Body of pancreas (tissue), 4 donors: Measurements from ENCODE around the gene EIF4E1B. TPM values are rescaled to one million over a fixed set of nuclear protein-coding genes. Genes with fewer than 3 reads are reported as not detected.

Experiments used
- ATAC-seq: fragments of 150-250 bp; one replicate; pipeline ENCODE4 v1.9.1; 2016
- DNase-seq, 4 donors: peaks; one replicate each; pipeline ENCODE4 v3.0.0-alpha.2; 2019
- H3K27ac ChIP-seq, 4 donors: fragments of 200-600 bp; sonication (generic); 1 replicate in 3 of 4; 2 replicates in 1 of 4; pipeline versions ENCODE4 v1.5.1 to v1.6.1; 2016 to 2019; ENCODE audit warnings: mild to moderate bottlenecking in 1 of 4, mixed read lengths in 1 of 4, moderate library complexity in 1 of 4
- H3K27me3 ChIP-seq, 2 donors: fragments of 200-600 bp; sonication (generic); one replicate each; pipeline ENCODE4 v1.6.0; 2016; ENCODE audit warnings: mild to moderate bottlenecking in 1 of 2
- H3K36me3 ChIP-seq, 2 donors: fragments of 200-600 bp; sonication (generic); replicated peaks in 1 of 2; 2 replicates each; pipeline ENCODE4 v1.5.1; 2016; ENCODE audit warnings: low read depth in 2 of 2; ENCODE audit not compliant: insufficient read depth in 1 of 2
- H3K4me1 ChIP-seq: fragments of 200-600 bp; sonication (generic); one replicate; pipeline ENCODE4 v1.6.0; 2016
- H3K4me3 ChIP-seq, 2 donors: fragments of 200-600 bp; sonication (generic); 1 replicate in 1 of 2; 2 replicates in 1 of 2; pipeline ENCODE4 v1.5.1; 2016 to 2019
- H3K9me3 ChIP-seq, 3 donors: fragments of 200-600 bp; sonication (generic); 1 replicate in 2 of 3; 2 replicates in 1 of 3; pipeline ENCODE4 v1.5.1; 2016
- CTCF ChIP-seq, 7 experiments: fragments of 450-650 bp in 4 of 7; fragments of 200-600 bp in 3 of 7; sonication (generic) in 3 of 7; IDR thresholded peaks; one replicate each; pipeline ENCODE4 v1.5.1; 2016 to 2019; ENCODE audit warnings: antibody characterized with exemption in 7 of 7
- POLR2A ChIP-seq, 3 donors: fragments of 450-650 bp; IDR thresholded peaks; one replicate each; pipeline ENCODE4 v1.6.1; 2016; ENCODE audit warnings: antibody characterized with exemption in 3 of 3, mild to moderate bottlenecking in 2 of 3
- WGBS, 2 donors: methylation state at CpG; one replicate each; pipeline ENCODE4 v1.1.5; 2017; 5-methylcytosine and 5-hydroxymethylcytosine counted together
- intact Hi-C: fragments of 100-400 bp; cut with DNase I; formaldehyde crosslinking; loops from one replicate; pipeline ENCODE4 v1.15.1; 2023
- total RNA-seq, 2 donors: library from RNA; depleted of rRNA; stranded (reverse); fragments of >200 nt; gene quantifications; one replicate each; pipeline ENCODE4 v1.1.0, GENCODE V29; 2016

Gene EIF4E1B
- total RNA-seq, 2 donors from 2014 or later, result 0.26 to 11.5 TPM

DNA sequence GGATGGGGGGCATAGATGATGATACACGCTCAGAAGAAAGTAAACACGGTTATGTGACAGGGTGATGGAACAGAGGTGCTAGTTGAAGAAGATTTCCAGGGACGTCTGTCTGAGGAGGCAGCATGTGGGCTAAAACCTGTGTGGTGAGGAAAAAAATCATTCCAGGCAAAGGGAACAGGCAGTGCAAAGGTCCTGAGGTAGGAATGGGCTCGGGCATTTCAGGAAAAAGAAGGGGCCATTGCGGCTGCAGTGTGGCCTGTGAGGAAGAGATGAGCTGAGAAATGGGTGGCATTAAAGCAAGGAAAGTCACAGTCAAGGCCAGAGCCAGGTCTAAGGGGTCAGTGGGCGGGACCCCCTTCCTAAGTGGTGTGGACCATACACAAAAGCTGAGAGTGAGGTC is 35.0 kb downstream of the EIF4E1B start:
- H3K27me3 ChIP-seq, result peaks cover 0 to 3% of the 10 kb centered on the region in 2 donors
- 71 to 75% methylated on average over 6 of the region's 6 CpGs for WGBS, 2 donors
- H3K27ac ChIP-seq, result no peak overlapping the region
- DNase-seq (no peak), ATAC-seq (no peak)
- no peaks in the 10 kb centered on the region for H3K9me3 ChIP-seq
- peaks cover 5% of the 10 kb centered on the region for H3K4me1 ChIP-seq
- H3K4me3 ChIP-seq, result no peak overlapping the region
- TF ChIP-seq CTCF (IDR thresholded peaks at IDR 0.05), result no peak
- TF ChIP-seq POLR2A (IDR thresholded peaks at IDR 0.05), result no peak
- intact Hi-C loops, result no loop called here
- H3K36me3 ChIP-seq, result no peaks in the 10 kb centered on the region

DNA sequence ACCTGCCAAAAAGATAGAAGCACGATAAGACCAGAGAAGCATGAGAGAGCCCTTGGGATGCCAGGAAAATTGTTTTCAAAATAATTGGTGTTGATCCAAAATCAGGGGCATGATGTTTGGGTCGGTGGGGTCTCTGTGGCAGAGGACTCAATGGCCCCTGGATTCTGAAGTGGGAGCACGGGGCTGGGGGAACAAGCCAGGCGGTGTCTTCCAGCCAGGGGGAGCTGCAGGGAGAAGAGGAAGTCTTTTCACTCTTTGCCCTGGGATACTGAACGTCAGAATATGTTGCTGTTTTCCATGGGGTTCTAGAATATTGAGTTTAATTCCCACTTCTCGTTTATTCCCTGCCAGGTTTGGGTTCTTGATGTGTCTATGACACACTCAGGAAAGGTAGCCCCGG is 37.2 kb downstream of the EIF4E1B start:
- DNase-seq (no peak), ATAC-seq (no peak)
- intact Hi-C loops, result no loop called here
- Histone ChIP-seq H3K4me3 (no peak overlapping the region), H3K36me3 (no peaks in the 10 kb centered on the region), H3K9me3 (no peaks in the 10 kb centered on the region), H3K4me1 (no peaks in the 10 kb centered on the region), H3K27me3 (peaks cover 0 to 3% of the 10 kb centered on the region in 2 donors), H3K27ac (no peak overlapping the region)
- WGBS, 2 donors, result 45 to 46% methylated on average over 7 of the region's 7 CpGs
- TF ChIP-seq CTCF (IDR thresholded peaks at IDR 0.05), result no peak

DNA sequence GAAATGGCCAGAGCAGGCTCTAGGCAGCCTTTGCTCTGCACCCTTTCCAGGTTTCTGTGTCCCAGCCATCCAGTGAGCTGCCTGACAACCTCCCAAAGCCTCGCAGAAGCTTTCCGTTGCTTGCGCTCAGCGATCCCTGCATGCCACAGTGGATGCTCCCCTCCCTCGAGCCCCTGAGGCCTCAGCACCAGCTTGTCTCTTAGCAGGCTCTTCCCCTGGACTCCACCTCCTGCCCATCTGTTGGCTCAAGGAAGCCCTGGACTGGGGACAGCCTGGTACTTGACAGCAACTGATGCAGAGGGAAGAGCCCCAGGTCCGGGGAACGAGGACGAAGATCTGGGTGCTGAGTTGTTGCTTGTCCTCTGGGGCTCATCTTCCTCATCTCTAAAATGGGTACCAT is 40.0 kb downstream of the EIF4E1B start:
- no peak overlapping the region for H3K4me3 ChIP-seq
- no peaks in the 10 kb centered on the region for H3K36me3 ChIP-seq
- no peak overlapping the region for H3K27ac ChIP-seq
- intact Hi-C loops, result no loop called here
- DNase-seq (no peak), ATAC-seq (no peak)
- H3K27me3 ChIP-seq, result no peaks in the 10 kb centered on the region
- 71 to 81% methylated on average over 4 to 7 of the region's 8 CpGs for WGBS, 2 donors
- TF ChIP-seq POLR2A (IDR thresholded peaks at IDR 0.05) (no peak), CTCF (IDR thresholded peaks at IDR 0.05) (no peak)
- no peaks in the 10 kb centered on the region for H3K4me1 ChIP-seq
- no peaks in the 10 kb centered on the region for H3K9me3 ChIP-seq

DNA sequence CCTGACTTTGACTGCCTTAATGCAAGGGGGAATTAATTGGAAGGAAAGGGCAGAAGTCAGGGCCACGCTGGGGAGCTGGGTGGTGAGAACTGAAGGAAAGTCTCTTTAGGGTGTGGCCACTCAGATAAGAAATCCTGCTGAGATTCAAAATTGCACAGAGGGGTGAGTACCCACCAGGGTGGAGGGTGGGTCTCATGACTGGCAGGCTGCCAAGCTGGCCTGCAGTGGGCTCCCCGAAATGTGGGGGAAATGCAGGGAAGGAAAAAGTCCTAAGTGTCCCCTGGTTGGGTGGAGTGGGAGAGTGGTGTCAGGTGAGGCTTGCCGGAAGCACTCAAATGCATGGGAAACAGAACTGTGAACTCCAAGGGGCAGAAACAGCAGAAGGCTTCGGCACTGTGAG is 40.9 kb downstream of the EIF4E1B start:
- Histone ChIP-seq H3K4me1 (no peaks in the 10 kb centered on the region), H3K9me3 (no peaks in the 10 kb centered on the region), H3K4me3 (no peak overlapping the region), H3K27me3 (no peaks in the 10 kb centered on the region), H3K27ac (no peak overlapping the region), H3K36me3 (no peaks in the 10 kb centered on the region)
- WGBS, 2 donors, result 63 to 81% methylated on average over 4 of the region's 4 CpGs
- DNase-seq, result no peak
- no peak for ATAC-seq
- intact Hi-C loops, result no loop called here
- TF ChIP-seq CTCF (IDR thresholded peaks at IDR 0.05), result no peak

DNA sequence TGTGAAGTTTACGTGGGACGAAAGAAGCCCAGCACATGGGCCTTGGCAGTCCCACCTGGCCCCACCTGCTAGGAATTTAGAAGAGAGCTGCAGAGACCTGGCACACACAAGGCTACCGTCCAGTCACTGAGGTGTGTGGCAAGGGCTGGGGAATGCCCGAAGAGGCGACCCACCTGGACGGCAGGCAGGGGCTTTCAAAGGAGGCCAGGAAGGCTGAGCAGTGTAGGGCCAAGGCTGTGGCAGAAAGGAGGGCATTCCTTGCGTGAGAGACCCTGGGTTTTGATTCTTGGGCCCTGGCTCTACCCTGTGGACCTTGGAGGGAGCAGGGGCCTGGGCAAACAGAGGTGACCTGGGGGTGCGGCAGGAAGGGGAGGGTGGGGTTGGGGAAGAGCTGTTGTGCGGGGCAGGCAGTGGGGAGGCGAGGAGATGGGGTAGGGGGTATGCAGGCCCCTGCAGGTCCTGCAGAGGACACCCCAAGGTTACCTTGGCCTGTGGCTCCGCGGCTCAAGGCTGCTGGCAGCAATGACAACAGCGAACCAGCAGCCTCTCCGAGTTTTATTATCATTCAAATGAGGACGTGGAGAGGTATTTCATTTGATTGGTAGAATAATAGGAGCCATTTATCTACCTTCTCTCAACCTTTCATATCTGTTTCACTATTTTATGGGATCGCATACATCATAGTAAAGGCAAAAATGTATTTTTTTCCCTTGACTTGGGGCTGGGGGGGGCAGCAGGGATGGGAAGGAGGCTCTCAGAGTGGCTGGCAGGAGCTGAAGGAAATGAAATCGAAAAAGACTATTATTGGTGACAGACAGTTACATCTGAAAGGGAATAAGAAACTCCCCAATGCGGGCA is 41.6 kb downstream of the EIF4E1B start:
- intact Hi-C loops, result no loop called here
- H3K36me3 ChIP-seq, result no peaks in the 10 kb centered on the region
- no peaks in the 10 kb centered on the region for H3K4me1 ChIP-seq
- no peaks in the 10 kb centered on the region for H3K9me3 ChIP-seq
- DNase-seq (no peak), ATAC-seq (no peak)
- TF ChIP-seq CTCF (IDR thresholded peaks at IDR 0.05) (no peak), POLR2A (IDR thresholded peaks at IDR 0.05) (no peak)
- H3K27me3 ChIP-seq, result no peaks in the 10 kb centered on the region
- no peak overlapping the region for H3K27ac ChIP-seq
- H3K4me3 ChIP-seq, result no peak overlapping the region
- WGBS, 2 donors, result 52 to 54% methylated on average over 16 to 18 of the region's 18 CpGs
